HG03108 (cell line): ENCODE results near the gene COA7.

Source experiments
- ATAC-seq: cut with Tn5 transposase; IDR thresholded peaks from one replicate; pipeline ENCODE4 v1.9.1; 2021; ENCODE audit warnings: moderate library complexity; ENCODE audit not compliant: unreplicated experiment

Gene COA7

GRCh38 chr1:52637946-52638345 lies 60.2 kb downstream of the COA7 start:
- ATAC-seq, result no peak

GRCh38 chr1:52636721-52637695 lies 61.1 kb downstream of the COA7 start:
- ATAC-seq, result peak; percentile 79

GRCh38 chr1:52635321-52636089 lies 62.6 kb downstream of the COA7 start:
- ATAC-seq, result no peak
